HL-60 (cell line): Measurements from ENCODE around the gene VPS11.
"Not testable (repeated sequence)": the region's sequence is repeated elsewhere in the genome, so short reads cannot be mapped to it uniquely, and the experiment has no call there.

Experiments used
- DNase-seq, 2 experiments: peaks; one replicate each; pipeline ENCODE4 v3.0.0-alpha.2; 2010 to 2020; ENCODE audit warnings: low read depth in 1 of 2, low spot score in 1 of 2
- H3K27ac ChIP-seq: fragments of 250-450 bp; sonication (Bioruptor Pico); replicated peaks from 2 replicates; pipeline ENCODE4 v1.5.1; 2020; ENCODE audit warnings: mild to moderate bottlenecking, moderate library complexity
- H3K27me3 ChIP-seq: fragments of 250-450 bp; sonication (Bioruptor Pico); 2 replicates; pipeline ENCODE4 v1.5.1; 2021; ENCODE audit warnings: mild to moderate bottlenecking, moderate library complexity; ENCODE audit not compliant: insufficient read depth, poor library complexity, severe bottlenecking
- H3K4me3 ChIP-seq: replicated peaks from 2 replicates; pipeline ENCODE4 v1.5.1; 2011; ENCODE audit warnings: mild to moderate bottlenecking, control low read depth, low read length; ENCODE audit not compliant: insufficient read depth
- CTCF ChIP-seq: IDR thresholded peaks from one replicate; pipeline ENCODE4 v1.5.1; 2011; ENCODE audit warnings: low read length, control low read depth, inconsistent platforms; ENCODE audit not compliant: insufficient read depth
- GABPA ChIP-seq: IDR thresholded peaks from 2 replicates; pipeline ENCODE4 v1.6.1; 2012; ENCODE audit warnings: low read depth
- POLR2AphosphoS5 ChIP-seq: IDR thresholded peaks from 2 replicates; pipeline ENCODE4 v1.6.1; 2012; ENCODE audit warnings: low read depth
- REST ChIP-seq: IDR thresholded peaks from 2 replicates; pipeline ENCODE4 v1.6.1; 2012; ENCODE audit warnings: low read depth; ENCODE audit not compliant: insufficient replicate concordance
- SPI1 ChIP-seq: IDR thresholded peaks from 2 replicates; pipeline ENCODE4 v1.6.1; 2012; ENCODE audit warnings: low read depth, mild to moderate bottlenecking, borderline replicate concordance

Gene VPS11

GRCh38 chr11:119057000-119057769 lies 10.4 kb upstream of the VPS11 start, which contains the start of gene HYOU1:
HYOU1 (minus strand) TSS chr11:119057205; CDS start chr11:119056160, 1,045 bp downstream.
- DNase-seq, result peak; percentile 95 to 98
- Histone ChIP-seq H3K4me3 (peak within 1 kb of the TSS; percentile 92), H3K27me3 (no peaks in the 10 kb centered on the region), H3K27ac (peak within 1 kb of the TSS; percentile 80)
- peak; percentile 82 for TF ChIP-seq POLR2AphosphoS5
- no peak for TF ChIP-seq SPI1
- no peak for TF ChIP-seq CTCF
- TF ChIP-seq GABPA, result peak; percentile 34; the same call in 1 of the 2 replicates
- TF ChIP-seq REST, result peak; percentile 41

- not testable (repeated sequence) for DNase-seq, H3K27me3 ChIP-seq, H3K4me3 ChIP-seq, H3K27ac ChIP-seq
These were observed 8.5 kb upstream of the VPS11 start for GRCh38 chr11:119059128-119059527.

GRCh38 chr11:119061256-119061655 lies 6.4 kb upstream of the VPS11 start:
- no peak for TF ChIP-seq POLR2AphosphoS5
- TF ChIP-seq CTCF, result no peak
- no peak for TF ChIP-seq SPI1
- TF ChIP-seq REST, result no peak
- no peak for TF ChIP-seq GABPA
- DNase-seq, result no peak
- Histone ChIP-seq H3K27ac (no peak overlapping the region), H3K27me3 (no peaks in the 10 kb centered on the region), H3K4me3 (no peak overlapping the region)

GRCh38 chr11:119062779-119063178 lies 4.8 kb upstream of the VPS11 start:
- TF ChIP-seq CTCF (no peak), GABPA (no peak), POLR2AphosphoS5 (no peak), REST (no peak), SPI1 (no peak)
- Histone ChIP-seq H3K4me3 (no peak overlapping the region), H3K27ac (no peak overlapping the region), H3K27me3 (no peaks in the 10 kb centered on the region)
- DNase-seq, result no peak
